ENCODE results near the gene CLNS1A.
"Not testable (repeated sequence)": the region's sequence is repeated elsewhere in the genome, so short reads cannot be mapped to it uniquely, and the experiment has no call there.

The CLNS1A gene

GRCh38 chr11:77617892-77618291 lies 19.7 kb downstream of the CLNS1A start:
- no peak for DNase-seq

DNA sequence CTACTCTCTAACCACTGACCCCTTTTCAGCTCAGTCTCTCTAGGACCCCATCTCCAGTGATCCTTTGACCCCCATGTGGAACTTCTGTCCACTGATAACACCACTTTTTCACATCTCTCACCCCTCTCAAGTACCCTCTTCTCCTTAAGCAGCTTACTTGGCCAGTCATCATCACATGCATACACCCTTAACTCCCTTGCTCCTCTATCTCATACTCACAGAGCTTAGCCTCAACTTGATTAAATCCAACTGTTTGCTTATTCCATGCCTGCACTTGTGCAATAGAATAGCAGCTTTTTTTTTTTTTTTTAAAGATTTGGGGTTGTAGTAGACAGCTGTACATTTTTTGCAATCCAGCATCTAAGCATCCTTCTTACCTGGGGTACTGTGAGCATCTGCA lies 25.7 kb downstream of the CLNS1A start:
- no peak for DNase-seq

DNA sequence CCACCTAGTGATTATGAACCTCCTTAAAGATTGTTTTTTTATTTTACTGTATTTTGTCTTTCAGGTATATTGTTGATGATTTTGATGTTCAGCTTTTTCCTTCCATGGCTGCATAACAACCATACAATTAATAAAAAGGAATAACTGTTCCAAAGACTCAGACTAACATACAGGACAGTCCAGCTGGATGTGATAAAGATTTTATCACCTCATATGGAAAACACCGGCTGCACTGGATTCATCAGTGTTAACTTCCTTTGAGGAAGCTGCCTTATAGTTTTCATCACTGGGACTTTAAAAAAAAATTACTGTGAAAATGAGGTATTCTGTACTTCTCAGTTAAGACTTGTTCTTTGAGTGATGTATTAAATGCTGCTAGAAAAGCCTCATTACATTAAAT lies 28.4 kb downstream of the CLNS1A start:
- no peak for DNase-seq

- DNase-seq = no peak
Observed at GRCh38 chr11:77604281-77604680, 33.3 kb downstream of the CLNS1A start.

- DNase-seq = no peak
Observed at GRCh38 chr11:77602381-77603088, 35.1 kb downstream of the CLNS1A start.

- DNase-seq = no peak
Observed at GRCh38 chr11:77598195-77598594, 39.4 kb downstream of the CLNS1A start.

DNA sequence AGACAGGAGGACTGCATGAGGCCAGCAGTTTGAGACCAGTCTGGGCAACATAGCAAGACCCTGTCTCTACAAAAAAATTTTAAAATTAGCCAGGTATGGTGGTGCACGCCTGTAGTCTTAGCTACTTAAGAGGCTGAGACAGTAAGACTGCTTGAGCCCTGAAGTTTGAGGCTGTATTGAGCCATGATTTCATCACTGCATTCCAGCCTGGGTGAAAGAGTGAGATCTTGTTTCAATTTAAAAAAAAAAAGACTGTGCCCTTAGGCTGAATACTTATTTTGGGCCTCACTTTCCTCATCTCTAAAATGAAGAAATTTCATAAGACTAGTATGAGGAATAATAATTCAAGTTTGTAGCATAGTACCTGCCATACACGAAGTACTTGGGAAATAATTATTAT lies 41.0 kb downstream of the CLNS1A start:
- DNase-seq = no peak

DNA sequence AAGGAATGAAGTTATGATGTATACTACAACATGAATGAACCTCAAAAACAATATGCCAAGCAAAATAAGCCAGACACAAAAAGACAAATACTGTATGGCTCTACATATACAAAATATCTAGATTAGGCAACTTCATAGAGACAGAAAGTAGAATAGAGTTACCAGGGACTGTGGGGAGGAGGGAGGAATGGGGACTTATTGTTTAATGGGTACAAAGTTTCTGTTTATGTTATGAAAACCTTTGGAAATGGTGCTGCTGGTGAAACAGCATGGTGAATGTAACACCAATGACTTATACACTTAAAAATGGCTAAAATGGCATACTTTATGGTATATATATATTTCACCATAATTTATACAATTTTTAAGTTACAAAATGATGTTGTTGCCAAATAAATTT lies 43.7 kb downstream of the CLNS1A start:
- no peak for DNase-seq

GRCh38 chr11:77592727-77593126 lies 44.9 kb downstream of the CLNS1A start:
- no peak for DNase-seq

GRCh38 chr11:77590194-77590782 lies 47.3 kb downstream of the CLNS1A start:
- peak; percentile 46 for DNase-seq

DNA sequence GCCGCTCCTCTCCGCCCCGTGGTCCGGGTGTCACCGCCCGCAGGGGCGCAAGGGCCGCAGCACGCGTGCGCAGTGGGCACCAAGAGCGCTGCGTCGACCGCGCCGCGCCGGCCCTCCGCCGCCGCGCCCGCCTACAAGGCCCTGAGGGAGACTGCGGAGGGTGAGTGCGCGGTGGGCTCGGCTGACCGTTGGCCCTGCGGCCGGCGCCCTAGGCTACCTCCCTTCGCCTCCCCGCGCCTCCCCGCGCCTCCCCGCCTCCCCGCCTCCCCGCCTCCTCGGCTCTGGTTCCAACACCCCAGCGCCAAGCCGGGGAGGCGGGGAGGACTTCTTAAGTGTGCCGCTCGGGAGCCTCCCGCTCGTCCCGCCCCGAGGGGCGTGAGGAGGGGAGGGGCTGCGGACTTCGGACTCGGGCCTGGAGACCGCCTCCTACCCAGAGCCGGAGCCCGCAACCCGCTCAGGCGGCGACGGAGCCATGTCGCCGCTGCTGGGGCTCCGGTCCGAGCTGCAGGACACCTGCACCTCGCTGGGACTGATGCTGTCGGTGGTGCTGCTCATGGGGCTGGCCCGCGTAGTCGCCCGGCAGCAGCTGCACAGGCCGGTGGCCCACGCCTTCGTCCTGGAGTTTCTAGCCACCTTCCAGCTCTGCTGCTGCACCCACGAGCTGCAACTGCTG lies 47.9 kb downstream of the CLNS1A start, which contains the start of gene AQP11:
Gene AQP11, plus strand, starts transcription at position 433 of the 673 bp plus-strand sequence. Its CDS starts 40 bp downstream, at position 473.
- DNase-seq = peak; percentile 76

DNA sequence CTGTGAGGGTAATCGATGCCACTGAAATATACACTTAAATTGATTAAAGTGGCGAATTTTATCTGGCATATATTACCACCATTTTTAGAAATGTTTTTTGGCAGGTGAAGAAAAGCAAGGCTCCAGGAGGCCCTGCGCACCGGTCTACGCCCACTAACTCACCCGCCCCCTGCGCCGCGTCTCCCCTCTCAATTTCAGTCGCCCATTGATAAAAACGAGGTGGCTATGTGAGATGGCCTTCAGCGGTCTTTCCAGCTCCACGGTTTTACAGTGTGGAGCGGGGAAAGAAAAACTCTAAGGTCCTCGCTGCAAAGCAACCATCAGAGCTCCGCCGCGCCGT lies 48.4 kb downstream of the CLNS1A start:
- no peak for DNase-seq

DNA sequence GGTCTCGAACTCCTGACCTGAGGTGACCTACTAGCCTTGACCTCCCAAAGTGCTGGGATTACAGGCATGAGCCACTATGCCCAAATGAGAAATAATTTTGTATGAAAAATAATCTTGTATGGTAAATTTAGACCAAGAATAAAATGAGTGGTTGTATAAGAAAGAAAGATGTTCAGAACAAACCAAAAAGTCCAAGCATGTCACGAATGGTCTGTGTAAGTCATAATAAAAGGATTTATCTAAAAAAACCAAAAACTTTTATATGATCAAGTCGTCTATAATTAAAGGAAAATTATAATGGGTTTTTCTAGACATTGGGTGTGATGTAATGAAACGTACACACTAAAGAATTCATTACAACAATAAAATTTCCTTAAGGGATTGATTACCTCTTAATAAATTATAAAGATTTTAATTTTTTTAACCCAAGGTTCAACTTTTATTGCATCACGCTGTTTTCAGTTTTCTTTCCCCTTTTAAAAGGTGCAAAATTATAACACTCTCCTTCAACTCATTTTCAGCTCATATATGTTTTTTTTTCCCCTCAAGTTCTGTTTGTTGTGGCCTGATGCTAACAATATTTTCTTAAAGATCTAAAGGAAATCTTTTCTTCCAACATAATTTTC lies 56.8 kb downstream of the CLNS1A start:
- no peak for DNase-seq

DNA sequence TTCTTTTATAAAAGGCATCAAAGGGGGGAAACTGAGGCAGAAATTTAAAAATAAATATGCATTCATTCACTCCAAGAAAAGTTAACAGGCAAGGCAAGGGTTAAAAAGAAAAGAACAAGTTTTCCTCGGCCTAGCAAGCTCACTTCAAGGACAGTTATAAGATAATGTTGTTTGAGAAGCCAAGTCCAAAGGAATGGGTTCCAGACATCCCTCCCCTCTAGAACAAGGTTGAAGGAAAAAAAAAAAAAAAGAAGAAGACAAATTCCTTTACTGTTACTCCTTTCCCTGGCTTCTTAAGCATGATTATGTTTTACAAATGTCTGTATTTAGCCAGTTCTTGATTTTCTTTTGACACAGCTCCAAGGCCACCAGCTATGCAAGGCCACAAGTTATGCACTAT lies 62.2 kb downstream of the CLNS1A start:
- not testable (repeated sequence) for DNase-seq

DNA sequence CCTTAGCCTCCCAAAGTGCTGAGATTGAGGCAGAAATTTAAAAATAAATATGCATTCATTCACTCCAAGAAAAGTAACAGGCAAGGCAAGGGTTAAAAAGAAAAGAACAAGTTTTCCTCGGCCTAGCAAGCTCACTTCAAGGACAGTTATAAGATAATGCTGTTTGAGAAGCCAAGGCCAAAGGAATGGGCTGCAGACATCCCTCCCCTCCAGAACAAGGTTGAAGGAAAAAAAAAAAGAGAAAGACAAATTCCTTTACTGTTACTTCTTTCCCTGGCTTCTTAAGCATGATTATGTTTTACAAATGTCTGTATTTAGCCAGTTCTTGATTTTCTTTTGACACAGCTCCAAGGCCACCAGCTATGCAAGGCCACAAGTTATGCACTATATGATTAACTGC lies 66.7 kb downstream of the CLNS1A start:
- not testable (repeated sequence) for DNase-seq

GRCh38 chr11:77569676-77570070 lies 67.9 kb downstream of the CLNS1A start:
- DNase-seq = no peak

GRCh38 chr11:77568916-77569675 lies 68.5 kb downstream of the CLNS1A start:
- DNase-seq = no peak

DNA sequence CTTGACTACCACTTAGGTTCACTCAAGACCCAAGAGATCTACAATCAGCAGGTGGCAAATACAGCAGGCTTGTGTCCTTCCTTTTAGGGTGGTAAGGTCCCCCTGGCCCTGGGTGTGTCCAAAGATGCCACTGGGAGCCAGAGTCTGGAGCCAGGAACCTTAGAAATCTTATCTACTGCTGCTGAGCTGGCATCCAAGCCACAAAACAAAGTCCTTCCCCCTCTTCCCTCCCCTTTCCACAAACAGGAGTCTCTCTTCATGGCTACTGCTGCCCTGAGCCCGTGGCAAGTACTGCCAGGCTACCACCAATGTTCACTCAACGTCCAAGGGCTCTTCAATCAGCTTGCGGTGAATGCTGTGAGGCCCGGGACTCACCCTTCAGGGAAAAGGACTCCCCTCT lies 69.3 kb downstream of the CLNS1A start:
- no peak for DNase-seq

Measured in NCI-H1105 (cell line).